T-helper 17 cell (primary cell): Measurements from ENCODE around the gene CCDC167. TPM values are rescaled to one million over a fixed set of nuclear protein-coding genes. Genes with fewer than 3 reads are reported as not detected.
A peak's percentile ranks its signal among the peaks of the same experiment; 100 is the strongest.
"Not testable (repeated sequence)": the region's sequence is repeated elsewhere in the genome, so short reads cannot be mapped to it uniquely, and the experiment has no call there.

Experiments
- ATAC-seq: fragments of 150-1000 bp; cut with Tn5 transposase; 2 replicates; pipeline ENCODE4 v1.10.0; 2021; ENCODE audit warnings: mild to moderate bottlenecking, moderate library complexity
- DNase-seq, 3 donors: peaks; one replicate each; pipeline versions ENCODE4 v3.0.0 to v3.0.0-alpha.2; 2020 to 2021
- H3K9me3 ChIP-seq: one replicate; pipeline ENCODE4 v1.7.0; 2013; ENCODE audit warnings: low read length, mild to moderate bottlenecking; ENCODE audit not compliant: control insufficient read depth, poor library complexity, severe bottlenecking
- H3K27ac Mint-ChIP-seq: one replicate; pipeline ENCODE4 v1.8.0; 2022; ENCODE audit warnings: mild to moderate bottlenecking, moderate library complexity, mixed read lengths
- H3K27me3 Mint-ChIP-seq: one replicate; pipeline ENCODE4 v1.8.0; 2022; ENCODE audit warnings: mixed read lengths
- H3K36me3 Mint-ChIP-seq: one replicate; pipeline ENCODE4 v1.8.0; 2022; ENCODE audit warnings: low read depth, mixed read lengths
- H3K4me1 Mint-ChIP-seq: one replicate; pipeline ENCODE4 v1.8.0; 2022; ENCODE audit warnings: mild to moderate bottlenecking, mixed read lengths
- H3K4me3 Mint-ChIP-seq: one replicate; pipeline ENCODE4 v1.8.0; 2022; ENCODE audit warnings: mild to moderate bottlenecking, moderate library complexity, mixed read lengths
- total RNA-seq, 4 donors: library from RNA in 2 of 4; stranded (reverse) in 2 of 4; gene quantifications; one replicate each; pipeline ENCODE4 v1.2.3 and lab custom pipeline; 2022 to 2026

CCDC167 gene
- total RNA-seq, 2 donors from 2014 or later: 29.6 to 43.7 TPM

DNA sequence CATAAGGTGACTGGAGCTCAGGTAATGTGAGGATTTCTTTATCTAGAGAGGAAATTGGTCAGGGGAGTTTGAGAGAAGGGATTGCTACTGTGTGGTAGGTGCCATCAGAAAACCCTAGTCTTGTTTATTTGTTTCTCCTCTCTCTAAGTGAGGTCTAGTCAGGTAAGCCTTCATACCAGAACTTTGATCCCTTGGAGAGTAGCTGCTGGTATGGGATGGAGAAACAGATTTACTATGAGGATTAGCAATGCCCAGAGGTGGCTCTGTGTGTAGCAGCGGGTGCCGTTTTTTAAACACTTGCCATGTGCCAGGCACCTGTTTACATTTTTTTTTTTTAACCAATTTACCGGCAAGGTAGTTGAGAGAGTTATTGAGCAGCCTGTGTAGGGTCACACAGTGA lies 47.2 kb downstream of the CCDC167 start:
- Mint-ChIP-seq H3K4me3 (no peak overlapping the region), H3K27me3 (no peaks in the 10 kb centered on the region), H3K36me3 (peaks cover 21% of the 10 kb centered on the region), H3K4me1 (peaks cover 13% of the 10 kb centered on the region), H3K27ac (no peak overlapping the region)
- H3K9me3 ChIP-seq: no peaks in the 10 kb centered on the region
- ATAC-seq (no peak), DNase-seq (no peak)

- Mint-ChIP-seq H3K27ac (peak overlapping the region; percentile 16), H3K4me3 (no peak overlapping the region), H3K4me1 (peaks cover 13% of the 10 kb centered on the region), H3K36me3 (peaks cover 21% of the 10 kb centered on the region), H3K27me3 (no peaks in the 10 kb centered on the region)
- no peak for DNase-seq
- no peak for ATAC-seq
- no peaks in the 10 kb centered on the region for H3K9me3 ChIP-seq
These were observed 48.1 kb downstream of the CCDC167 start for GRCh38 chr6:37451441-37452193.

DNA sequence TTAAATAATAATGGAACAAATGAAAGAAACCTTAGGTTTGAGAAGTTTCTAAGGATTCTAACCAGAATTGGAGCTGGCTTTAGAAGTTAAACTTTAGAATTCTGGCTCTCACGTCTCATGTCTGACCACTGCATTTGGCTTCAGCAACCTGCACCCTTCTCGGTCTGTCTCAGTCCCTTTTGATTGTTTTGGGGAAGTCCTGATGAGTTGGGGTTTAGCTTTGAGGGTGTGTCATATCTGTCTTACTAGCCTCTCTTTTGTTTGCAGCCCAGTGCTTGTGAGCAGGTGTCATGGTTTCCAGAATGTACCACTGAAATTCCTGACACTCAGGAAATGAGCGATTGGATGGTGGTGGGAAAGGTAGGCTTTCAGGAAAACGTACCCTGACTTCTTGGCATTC lies 49.7 kb downstream of the CCDC167 start:
- Mint-ChIP-seq H3K27me3 (no peaks in the 10 kb centered on the region), H3K4me1 (peaks cover 15% of the 10 kb centered on the region), H3K27ac (no peak overlapping the region), H3K4me3 (no peak overlapping the region), H3K36me3 (peaks cover 24% of the 10 kb centered on the region)
- ATAC-seq (no peak), DNase-seq (no peak)
- H3K9me3 ChIP-seq: no peaks in the 10 kb centered on the region

DNA sequence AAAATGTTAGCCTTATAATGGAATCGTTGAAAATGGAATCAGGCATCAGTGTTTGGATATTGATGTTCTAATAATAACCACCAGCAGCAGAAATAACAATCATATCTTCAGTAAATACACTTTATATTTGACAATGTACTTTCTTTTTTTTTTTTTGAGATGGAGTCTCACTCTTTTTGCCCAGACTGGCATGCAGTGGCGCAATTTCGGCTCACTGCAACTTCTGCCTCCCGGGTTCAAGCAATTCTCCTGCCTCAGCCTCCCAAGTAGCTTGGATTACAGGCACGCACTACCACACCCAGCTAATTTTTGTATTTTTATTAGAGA lies 56.5 kb downstream of the CCDC167 start:
- ATAC-seq, H3K9me3 ChIP-seq, DNase-seq, H3K27me3 Mint-ChIP-seq, H3K36me3 Mint-ChIP-seq: not testable (repeated sequence)
- peak overlapping the region; percentile 79 for H3K4me3 Mint-ChIP-seq
- peaks cover 21% of the 10 kb centered on the region for H3K4me1 Mint-ChIP-seq
- H3K27ac Mint-ChIP-seq: peak overlapping the region; percentile 89

DNA sequence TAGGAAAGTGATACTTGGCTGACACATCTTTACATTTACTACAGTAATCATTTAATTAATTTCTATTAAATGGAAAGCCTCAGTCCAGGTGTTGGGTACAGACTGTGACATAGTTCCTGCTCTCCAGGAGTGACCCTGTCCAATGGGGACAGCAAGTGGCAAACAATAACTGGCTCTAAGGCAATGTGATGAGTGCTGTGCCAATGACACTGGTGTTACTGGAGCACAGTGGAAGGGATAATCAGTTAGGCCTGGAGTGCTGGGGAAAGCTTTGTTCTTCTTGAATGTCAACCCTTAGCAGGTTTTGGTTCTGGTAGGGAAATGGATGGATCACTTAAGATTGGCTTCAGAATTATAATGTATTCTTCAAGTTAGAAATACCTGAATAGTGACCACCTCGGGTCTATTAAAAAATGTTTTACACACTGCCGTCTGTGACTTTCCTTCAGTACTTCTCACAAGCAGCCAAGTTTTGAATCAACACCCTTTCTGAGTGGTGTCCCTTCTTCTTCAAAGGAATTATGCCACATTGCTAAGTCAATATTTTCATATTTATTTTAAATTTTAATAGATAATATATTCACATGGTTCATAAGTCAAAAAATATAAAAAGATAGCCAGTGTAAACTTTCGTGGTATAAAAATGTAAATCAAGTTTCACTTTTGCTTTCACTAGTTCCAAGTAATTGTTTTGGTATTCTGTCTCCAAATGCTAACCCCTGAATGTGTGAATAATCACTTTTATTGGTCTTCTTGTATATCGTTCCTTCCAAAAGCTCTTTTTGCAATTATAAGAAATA lies 57.1 kb downstream of the CCDC167 start:
- H3K27ac Mint-ChIP-seq: peak overlapping the region; percentile 89
- ATAC-seq: peak; percentile 42
- DNase-seq: no peak
- no peaks in the 10 kb centered on the region for H3K9me3 ChIP-seq
- no peaks in the 10 kb centered on the region for H3K27me3 Mint-ChIP-seq
- H3K4me1 Mint-ChIP-seq: peaks cover 25% of the 10 kb centered on the region
- H3K4me3 Mint-ChIP-seq: peak overlapping the region; percentile 79
- peaks cover 9% of the 10 kb centered on the region for H3K36me3 Mint-ChIP-seq

- peaks cover 11% of the 10 kb centered on the region for H3K36me3 Mint-ChIP-seq
- ATAC-seq (no peak), DNase-seq (no peak)
- H3K27me3 Mint-ChIP-seq: no peaks in the 10 kb centered on the region
- no peaks in the 10 kb centered on the region for H3K9me3 ChIP-seq
- H3K27ac Mint-ChIP-seq: peak overlapping the region; percentile 89
- peaks cover 28% of the 10 kb centered on the region for H3K4me1 Mint-ChIP-seq
- no peak overlapping the region for H3K4me3 Mint-ChIP-seq
These were observed 58.0 kb downstream of the CCDC167 start for GRCh38 chr6:37441651-37442050.

- no peak overlapping the region for H3K4me3 Mint-ChIP-seq
- peaks cover 38% of the 10 kb centered on the region for H3K4me1 Mint-ChIP-seq
- peaks cover 6% of the 10 kb centered on the region for H3K36me3 Mint-ChIP-seq
- DNase-seq (no peak), ATAC-seq (no peak)
- no peaks in the 10 kb centered on the region for H3K9me3 ChIP-seq
- no peak overlapping the region for H3K27ac Mint-ChIP-seq
- no peaks in the 10 kb centered on the region for H3K27me3 Mint-ChIP-seq
These were observed 60.8 kb downstream of the CCDC167 start for GRCh38 chr6:37438930-37439329.

DNA sequence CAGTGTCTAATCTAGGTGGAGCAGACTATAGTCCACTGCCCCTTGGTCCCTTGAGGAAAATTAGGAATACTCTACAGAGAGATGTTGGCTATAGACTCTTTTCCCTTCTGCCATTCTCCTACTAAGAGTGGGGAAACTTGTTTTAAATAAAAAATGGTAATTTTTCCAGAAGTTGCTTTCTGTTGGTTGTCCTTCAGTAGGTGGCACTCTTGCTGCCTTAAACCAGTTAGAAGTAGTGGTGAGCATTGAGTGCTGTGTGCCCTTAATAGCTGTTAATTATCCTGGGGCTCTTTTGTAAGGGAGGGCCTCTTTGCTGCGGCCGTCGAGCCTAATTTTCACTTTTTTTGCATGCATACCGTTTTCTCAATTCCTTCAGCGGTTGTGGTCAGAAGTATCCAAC lies 63.9 kb downstream of the CCDC167 start:
- Mint-ChIP-seq H3K27me3 (no peaks in the 10 kb centered on the region), H3K4me3 (no peak overlapping the region), H3K27ac (no peak overlapping the region), H3K36me3 (peaks cover 6% of the 10 kb centered on the region), H3K4me1 (peaks cover 38% of the 10 kb centered on the region)
- H3K9me3 ChIP-seq: no peaks in the 10 kb centered on the region
- ATAC-seq (no peak), DNase-seq (no peak)

- Mint-ChIP-seq H3K36me3 (peaks cover 6% of the 10 kb centered on the region), H3K4me3 (no peak overlapping the region), H3K27me3 (no peaks in the 10 kb centered on the region), H3K27ac (peak overlapping the region; percentile 97), H3K4me1 (peaks cover 38% of the 10 kb centered on the region)
- H3K9me3 ChIP-seq: no peaks in the 10 kb centered on the region
- ATAC-seq: no peak
- no peak for DNase-seq
These were observed 64.3 kb downstream of the CCDC167 start for GRCh38 chr6:37435373-37435772.

- peak; percentile 32 for ATAC-seq
- peaks cover 6% of the 10 kb centered on the region for H3K36me3 Mint-ChIP-seq
- peak overlapping the region; percentile 97 for H3K27ac Mint-ChIP-seq
- peaks cover 32% of the 10 kb centered on the region for H3K4me1 Mint-ChIP-seq
- H3K27me3 Mint-ChIP-seq: no peaks in the 10 kb centered on the region
- no peaks in the 10 kb centered on the region for H3K9me3 ChIP-seq
- peak overlapping the region; percentile 93 for H3K4me3 Mint-ChIP-seq
- peak; percentile 11 to 15 (median 14) for DNase-seq
These were observed 65.9 kb downstream of the CCDC167 start for GRCh38 chr6:37433657-37434271.

Other genes with a start within 250 kb of the CCDC167 start
- gene TBC1D22B, start 242.1 kb downstream of the CCDC167 start, total RNA-seq: 10 to 100 TPM; 11.2 to 11.9 TPM
- gene TMEM217, start 241.7 kb downstream of the CCDC167 start, total RNA-seq: 1 to 10 TPM in 1 of 2 donors, under 1 TPM in 1; 0.37 to 2.0 TPM
- 10 to 100 TPM in 1 of 2 donors, 1 to 10 TPM in 1; 8.5 to 12.0 TPM for gene RNF8, start 145.9 kb downstream of the CCDC167 start, total RNA-seq
- gene CMTR1, start 66.7 kb downstream of the CCDC167 start, total RNA-seq: 10 to 100 TPM; 79.7 to 81.3 TPM
- gene MDGA1, start 198.0 kb upstream of the CCDC167 start, total RNA-seq: 1 to 10 TPM in 1 of 2 donors, under 1 TPM in 1; 0.21 to 2.8 TPM